Osteocyte (in vitro differentiated cells): ENCODE results near the gene EVI5L. TPM values are rescaled to one million over a fixed set of nuclear protein-coding genes. Genes with fewer than 3 reads are reported as not detected.
"Not testable (repeated sequence)": the region's sequence is repeated elsewhere in the genome, so short reads cannot be mapped to it uniquely, and the experiment has no call there.

Source experiments
- DNase-seq: peaks from one replicate; pipeline ENCODE4 v3.0.0; 2021; ENCODE audit warnings: mixed read lengths; ENCODE audit not compliant: unreplicated experiment; ENCODE audit errors: extremely low spot score
- H3K27ac Mint-ChIP-seq: one replicate; pipeline ENCODE4 v1.8.0; 2021; ENCODE audit warnings: mild to moderate bottlenecking, mixed read lengths; ENCODE audit not compliant: unreplicated experiment
- H3K27me3 Mint-ChIP-seq: one replicate; pipeline ENCODE4 v1.8.0; 2021; ENCODE audit warnings: mixed read lengths; ENCODE audit not compliant: unreplicated experiment
- H3K36me3 Mint-ChIP-seq: one replicate; pipeline ENCODE4 v1.8.0; 2021; ENCODE audit warnings: mixed read lengths; ENCODE audit not compliant: unreplicated experiment
- H3K4me1 Mint-ChIP-seq: one replicate; pipeline ENCODE4 v1.8.0; 2021; ENCODE audit warnings: mixed read lengths; ENCODE audit not compliant: unreplicated experiment
- H3K4me3 Mint-ChIP-seq: one replicate; pipeline ENCODE4 v1.8.0; 2021; ENCODE audit warnings: mild to moderate bottlenecking, moderate library complexity, mixed read lengths; ENCODE audit not compliant: unreplicated experiment
- H3K9me3 Mint-ChIP-seq: one replicate; pipeline ENCODE4 v1.8.0; 2021; ENCODE audit warnings: mixed read lengths; ENCODE audit not compliant: unreplicated experiment
- CTCF ChIP-seq: fragments of 200-600 bp; sonication (generic); IDR thresholded peaks from 2 replicates; pipeline ENCODE4 v1.5.0; 2021; ENCODE audit warnings: antibody characterized with exemption, mild to moderate bottlenecking, moderate library complexity
- total RNA-seq: library from RNA; stranded (reverse); gene quantifications from 2 replicates; pipeline ENCODE4 v1.2.1, GENCODE V29; 2021

EVI5L gene
- total RNA-seq, 1 donor from 2014 or later, result 27.6 TPM

GRCh38 chr19:7887408-7888144, 57.6 kb downstream of the EVI5L start:
- no peak for DNase-seq
- Mint-ChIP-seq H3K9me3 (no peaks in the 10 kb centered on the region), H3K36me3 (no peaks in the 10 kb centered on the region), H3K27me3 (no peaks in the 10 kb centered on the region), H3K4me1 (peaks cover 15% of the 10 kb centered on the region), H3K27ac (no peak overlapping the region), H3K4me3 (no peak overlapping the region)
- no peak for TF ChIP-seq CTCF

GRCh38 chr19:7888145-7888825, 58.3 kb downstream of the EVI5L start, which contains the start of gene LRRC8E:
TSS of gene LRRC8E (plus strand) at chr19:7888510. CDS start at chr19:7895604, 7,094 bp downstream.
- Mint-ChIP-seq H3K27me3 (no peaks in the 10 kb centered on the region), H3K36me3 (no peaks in the 10 kb centered on the region), H3K27ac (no peak within 1 kb of the TSS), H3K4me1 (peaks cover 15% of the 10 kb centered on the region), H3K4me3 (peak within 1 kb of the TSS; percentile 55), H3K9me3 (no peaks in the 10 kb centered on the region)
- DNase-seq, result no peak
- no peak for TF ChIP-seq CTCF

- peaks cover 13% of the 10 kb centered on the region for H3K4me1 Mint-ChIP-seq
- no peaks in the 10 kb centered on the region for H3K9me3 Mint-ChIP-seq
- no peaks in the 10 kb centered on the region for H3K36me3 Mint-ChIP-seq
- no peak for DNase-seq
- no peak for TF ChIP-seq CTCF
- H3K27ac Mint-ChIP-seq, result no peak overlapping the region
- no peaks in the 10 kb centered on the region for H3K27me3 Mint-ChIP-seq
- H3K4me3 Mint-ChIP-seq, result peak overlapping the region; percentile 55
These were observed 58.8 kb downstream of the EVI5L start for GRCh38 chr19:7888826-7889217.

- peaks cover 10% of the 10 kb centered on the region for H3K4me1 Mint-ChIP-seq
- H3K36me3 Mint-ChIP-seq, H3K9me3 Mint-ChIP-seq, H3K27me3 Mint-ChIP-seq, H3K4me3 Mint-ChIP-seq, DNase-seq, H3K27ac Mint-ChIP-seq: not testable (repeated sequence)
These were observed 63.5 kb downstream of the EVI5L start for GRCh38 chr19:7893362-7894101.

GRCh38 chr19:7894612-7895309, 64.7 kb downstream of the EVI5L start:
- H3K4me3 Mint-ChIP-seq, result no peak overlapping the region
- DNase-seq, result no peak
- no peak for TF ChIP-seq CTCF
- peaks cover 5% of the 10 kb centered on the region for H3K36me3 Mint-ChIP-seq
- peaks cover 6% of the 10 kb centered on the region for H3K4me1 Mint-ChIP-seq
- H3K9me3 Mint-ChIP-seq, result no peaks in the 10 kb centered on the region
- no peaks in the 10 kb centered on the region for H3K27me3 Mint-ChIP-seq
- H3K27ac Mint-ChIP-seq, result no peak overlapping the region
